Astrocyte of the cerebellum (primary cell): ENCODE measurements around the gene VKORC1L1.

Source experiments
- DNase-seq: peaks from one replicate; pipeline ENCODE4 v3.0.0-alpha.2; 2011; ENCODE audit warnings: low read depth
- H3K4me3 ChIP-seq: 2 replicates; pipeline ENCODE4 v1.5.1; 2011; ENCODE audit warnings: mild to moderate bottlenecking, low read depth, low read length, moderate library complexity
- in situ Hi-C: cut with HindIII; loops from 2 replicates; pipeline ENCODE4 v1.10.0; 2017; ENCODE audit warnings: low sequenced_read_pairs
- TF ChIP-seq, protein P1 (sequence below): IDR thresholded peaks from 2 replicates; pipeline ENCODE4 v1.5.1; 2012; ENCODE audit warnings: low read length, low read depth, moderate library complexity, mild to moderate bottlenecking; ENCODE audit errors: missing control alignments

The VKORC1L1 gene

DNA sequence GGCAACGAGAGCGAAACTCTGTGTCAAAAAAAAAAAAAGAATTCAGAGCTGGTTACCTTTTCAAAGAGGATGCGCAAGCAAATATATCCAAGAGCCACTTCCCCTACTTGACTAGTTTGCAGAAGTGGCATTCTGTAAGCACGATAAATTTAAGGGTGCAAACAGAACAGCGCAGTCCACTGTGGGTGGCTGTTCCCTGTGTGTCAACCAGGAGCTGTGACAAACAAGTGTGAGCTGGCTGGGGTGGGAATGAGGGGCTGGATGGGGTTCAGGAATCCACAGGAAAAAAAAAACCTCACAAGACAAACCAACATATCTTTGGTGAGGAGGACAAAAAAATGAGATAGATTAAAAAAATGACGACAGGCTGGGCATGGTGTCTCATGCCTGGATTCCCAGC is 93.3 kb downstream of the VKORC1L1 start:
- no peak overlapping the region for H3K4me3 ChIP-seq
- TF ChIP-seq, protein P1, sequence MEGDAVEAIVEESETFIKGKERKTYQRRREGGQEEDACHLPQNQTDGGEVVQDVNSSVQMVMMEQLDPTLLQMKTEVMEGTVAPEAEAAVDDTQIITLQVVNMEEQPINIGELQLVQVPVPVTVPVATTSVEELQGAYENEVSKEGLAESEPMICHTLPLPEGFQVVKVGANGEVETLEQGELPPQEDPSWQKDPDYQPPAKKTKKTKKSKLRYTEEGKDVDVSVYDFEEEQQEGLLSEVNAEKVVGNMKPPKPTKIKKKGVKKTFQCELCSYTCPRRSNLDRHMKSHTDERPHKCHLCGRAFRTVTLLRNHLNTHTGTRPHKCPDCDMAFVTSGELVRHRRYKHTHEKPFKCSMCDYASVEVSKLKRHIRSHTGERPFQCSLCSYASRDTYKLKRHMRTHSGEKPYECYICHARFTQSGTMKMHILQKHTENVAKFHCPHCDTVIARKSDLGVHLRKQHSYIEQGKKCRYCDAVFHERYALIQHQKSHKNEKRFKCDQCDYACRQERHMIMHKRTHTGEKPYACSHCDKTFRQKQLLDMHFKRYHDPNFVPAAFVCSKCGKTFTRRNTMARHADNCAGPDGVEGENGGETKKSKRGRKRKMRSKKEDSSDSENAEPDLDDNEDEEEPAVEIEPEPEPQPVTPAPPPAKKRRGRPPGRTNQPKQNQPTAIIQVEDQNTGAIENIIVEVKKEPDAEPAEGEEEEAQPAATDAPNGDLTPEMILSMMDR = no peak
- DNase-seq = no peak
- in situ Hi-C loops = no loop called here

DNA sequence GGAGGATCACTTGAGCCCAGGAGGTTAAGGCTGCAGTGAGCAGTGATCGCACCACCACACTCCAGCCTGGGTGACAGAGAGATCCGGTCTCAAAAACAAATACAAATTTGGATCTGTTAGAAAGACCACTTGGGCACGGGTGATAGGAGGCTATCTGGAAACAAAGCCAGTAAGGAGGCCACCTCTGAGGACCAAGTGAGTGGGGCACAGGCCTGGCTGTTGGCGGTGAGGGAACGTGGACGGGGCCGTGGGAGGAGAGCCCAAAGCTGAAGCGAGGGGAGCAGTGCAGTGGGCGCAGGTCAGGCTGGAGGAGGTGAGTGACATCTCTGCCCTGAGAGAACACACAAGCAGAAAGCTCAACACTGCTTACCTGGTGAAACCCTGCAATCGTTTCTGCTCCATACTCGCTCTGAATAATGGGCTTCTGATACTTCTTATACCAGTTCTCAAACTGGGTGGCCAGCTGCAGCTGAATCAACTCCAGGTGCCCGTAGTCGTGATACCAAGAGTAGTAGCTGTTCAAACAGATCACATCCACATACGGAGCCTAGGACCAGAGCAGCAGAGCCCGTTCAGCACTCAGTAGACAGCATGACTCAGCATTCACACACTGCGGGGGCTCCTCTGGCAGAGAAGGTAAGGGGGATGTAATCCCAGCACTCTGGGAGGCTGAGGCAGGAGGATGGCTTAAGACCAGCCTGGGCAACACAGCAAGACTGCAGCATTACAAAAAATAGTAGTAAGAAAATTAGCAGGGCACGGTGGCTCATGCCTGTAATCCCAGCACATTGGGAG is 94.7 kb downstream of the VKORC1L1 start:
- in situ Hi-C loops = no loop called here
- DNase-seq = no peak
- TF ChIP-seq, protein P1 = no peak
- no peak overlapping the region for H3K4me3 ChIP-seq

DNA sequence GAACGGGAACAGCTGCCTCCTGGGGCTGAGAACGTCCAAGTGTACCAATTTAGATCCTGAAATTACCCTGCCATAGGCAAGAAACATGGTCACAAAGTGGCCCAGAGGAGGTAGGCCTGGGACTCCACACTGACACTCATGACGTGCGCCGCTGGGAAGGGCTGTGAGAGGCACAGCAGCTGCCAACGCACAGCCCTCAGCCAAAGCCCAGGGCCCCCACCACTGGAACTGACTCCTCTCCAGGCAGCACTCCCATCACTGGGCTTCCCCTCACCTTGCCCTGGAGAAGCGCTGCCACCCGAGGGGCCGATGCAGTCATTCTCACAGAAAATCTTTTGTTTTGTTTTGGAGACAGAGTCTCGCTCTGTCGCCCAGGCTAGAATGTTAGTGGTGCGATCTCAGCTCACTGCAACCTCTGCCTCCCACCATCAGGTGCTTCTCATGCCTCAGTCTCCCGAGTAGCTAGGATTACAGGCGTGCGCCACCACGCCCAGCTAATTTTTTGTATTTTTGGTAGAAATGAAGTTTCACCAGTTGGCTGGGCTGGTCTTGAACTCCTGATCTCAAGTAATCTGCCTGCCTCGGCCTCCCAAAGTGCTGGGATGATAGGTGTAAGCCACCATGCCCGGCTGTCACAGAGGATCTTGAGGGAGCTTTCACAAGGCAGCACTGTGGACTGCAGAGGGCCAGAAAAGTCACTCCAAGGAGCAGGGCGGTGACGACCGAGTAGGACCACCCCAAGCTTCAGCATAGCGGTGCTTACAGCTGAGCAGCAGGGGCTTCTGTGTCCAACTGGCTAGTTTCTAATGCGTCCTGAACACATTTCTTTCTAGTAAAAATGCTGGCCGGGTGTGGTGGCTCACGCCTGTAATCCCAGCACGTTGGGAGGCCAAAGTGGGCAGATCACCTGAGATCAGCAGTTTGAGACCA is 95.6 kb downstream of the VKORC1L1 start:
- TF ChIP-seq, protein P1 = no peak
- in situ Hi-C loops = no loop called here
- no peak for DNase-seq
- H3K4me3 ChIP-seq = no peak overlapping the region

DNA sequence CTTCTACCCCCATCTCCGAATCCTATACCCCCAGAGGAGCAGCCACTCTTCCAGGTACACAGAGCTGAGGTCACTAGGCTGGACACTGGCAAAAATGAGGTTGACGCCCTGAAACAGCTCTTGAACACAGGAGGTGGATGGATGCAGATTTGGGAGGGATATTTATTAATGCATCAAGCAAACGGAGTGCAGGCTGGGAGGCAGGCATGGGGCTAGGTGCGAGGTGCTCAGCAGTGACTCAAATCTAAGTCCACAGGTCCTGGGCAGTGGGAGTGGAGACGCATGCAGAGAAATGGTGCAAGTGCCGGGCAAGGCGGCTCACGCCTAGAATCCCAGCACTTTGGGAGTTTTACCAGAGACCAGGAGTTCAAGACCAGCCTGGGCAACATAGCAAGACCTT is 98.1 kb downstream of the VKORC1L1 start:
- no peak for DNase-seq
- no peak overlapping the region for H3K4me3 ChIP-seq
- in situ Hi-C loops = no loop called here
- TF ChIP-seq, protein P1 = no peak

DNA sequence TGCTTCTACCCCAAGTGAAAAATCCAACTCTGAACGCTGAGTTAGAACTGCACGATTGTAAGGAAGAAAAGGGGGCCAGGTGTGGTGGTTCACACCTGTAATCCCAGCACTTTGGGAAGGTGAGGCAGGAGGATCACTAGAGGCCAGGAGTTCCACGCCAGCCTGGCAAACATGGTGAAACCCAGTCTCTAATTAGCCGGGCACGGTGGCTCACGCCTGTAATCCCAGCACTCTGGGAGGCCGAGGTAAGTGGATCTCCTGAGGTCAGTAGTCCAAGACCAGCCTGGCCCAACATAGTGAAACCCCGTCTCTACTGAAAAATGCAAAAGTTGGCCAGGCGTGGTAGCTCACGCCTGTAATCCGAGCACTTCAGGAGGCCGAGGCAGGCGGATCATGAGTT is 100.1 kb downstream of the VKORC1L1 start:
- TF ChIP-seq, protein P1 = no peak
- no peak for DNase-seq
- H3K4me3 ChIP-seq = no peak overlapping the region
- in situ Hi-C loops = no loop called here

DNA sequence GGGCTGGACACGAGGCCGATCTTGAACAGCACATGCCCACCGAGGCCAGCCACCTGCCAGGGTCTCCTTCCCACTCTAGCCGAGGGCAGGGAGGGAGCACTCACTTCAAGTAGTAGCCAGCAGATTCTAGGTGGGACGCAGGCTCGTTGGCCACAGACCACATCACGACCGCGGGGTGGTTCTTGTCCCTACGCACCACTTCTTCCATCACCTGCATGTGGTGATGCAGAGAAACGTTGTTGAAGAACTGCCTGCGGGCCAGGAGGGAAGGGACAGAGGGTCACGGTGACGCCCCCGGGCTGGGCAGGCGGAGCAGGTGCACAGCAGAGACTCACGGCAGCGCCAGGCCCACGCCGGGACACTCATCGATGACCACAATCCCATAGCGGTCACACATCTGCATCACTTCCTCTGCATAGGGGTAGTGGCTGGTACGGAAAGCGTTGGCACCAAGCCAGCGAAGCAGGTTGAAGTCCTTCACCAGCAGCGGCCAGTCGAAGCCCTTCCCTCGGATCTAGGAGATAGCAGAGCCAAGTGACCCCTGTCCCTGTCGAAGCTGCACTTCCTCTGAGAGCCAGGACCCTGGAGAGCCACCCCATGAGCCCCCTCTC is 101.4 kb downstream of the VKORC1L1 start:
- DNase-seq = no peak
- H3K4me3 ChIP-seq = no peak overlapping the region
- in situ Hi-C loops = no loop called here
- TF ChIP-seq, protein P1 = no peak
